Uterus (tissue), 2 donors: ENCODE results near the gene APOF.

Source experiments
- CTCF ChIP-seq, 4 experiments: fragments of 200-600 bp in 2 of 4; fragments of 450-650 bp in 2 of 4; sonication (generic) in 2 of 4; IDR thresholded peaks; one replicate each; pipeline ENCODE4 v1.5.1; 2016 to 2019; ENCODE audit warnings: antibody characterized with exemption in 4 of 4, mild to moderate bottlenecking in 2 of 4, moderate library complexity in 1 of 4
- POLR2A ChIP-seq, 2 donors: fragments of 450-650 bp; IDR thresholded peaks; one replicate each; pipeline ENCODE4 v1.6.1; 2016; ENCODE audit warnings: antibody characterized with exemption in 2 of 2, mild to moderate bottlenecking in 1 of 2, moderate library complexity in 1 of 2

DNA sequence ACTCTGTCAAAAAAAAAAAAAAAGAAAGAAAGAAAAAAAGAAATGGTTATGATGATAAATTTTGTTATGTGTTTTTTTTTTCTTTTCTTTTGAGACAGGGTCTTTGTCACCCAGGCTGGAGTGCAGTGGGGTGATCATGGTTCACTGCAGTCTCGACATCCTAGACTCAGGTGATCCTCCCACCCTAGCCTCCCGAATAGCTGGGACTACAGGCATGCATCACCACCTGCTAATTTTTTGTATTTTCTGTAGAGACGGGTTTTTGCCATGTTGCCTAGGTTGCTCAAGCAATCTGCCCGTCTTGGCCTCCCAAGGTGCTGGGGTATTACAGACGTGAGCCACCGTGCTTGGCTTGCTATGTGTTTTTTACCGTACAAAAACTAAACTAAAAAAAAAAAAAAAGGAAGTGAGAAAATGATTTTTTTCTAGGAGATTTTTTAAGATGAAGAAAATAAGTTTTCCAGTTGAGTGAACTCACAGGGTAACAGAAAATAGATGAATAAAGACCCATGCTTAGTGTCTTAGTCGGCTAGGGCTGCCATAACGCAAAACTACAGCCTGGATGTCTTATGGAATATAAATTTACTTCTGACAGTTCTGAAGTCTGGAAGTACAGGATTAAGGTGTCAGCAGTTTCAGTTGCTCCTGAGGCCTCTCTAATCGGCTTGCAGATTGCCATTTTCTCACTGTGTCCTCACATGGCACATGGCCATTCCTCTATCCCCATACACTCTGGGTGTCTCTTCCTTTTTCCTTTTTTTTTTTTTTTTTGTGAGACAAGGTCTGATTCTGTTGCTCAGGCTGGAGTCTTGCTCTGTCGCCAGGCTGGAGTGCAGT lies 13.2 kb upstream of the APOF start:
- TF ChIP-seq CTCF (IDR thresholded peaks at IDR 0.05) (no peak), POLR2A (IDR thresholded peaks at IDR 0.05) (no peak)
